Measurements from ENCODE around the gene CFAP65. TPM values are rescaled to one million over a fixed set of nuclear protein-coding genes. Genes with fewer than 3 reads are reported as not detected.

The CFAP65 gene
- total RNA-seq, 1 experiment from 2014 or later: 0.33 TPM

GRCh38 chr2:218999021-218999880, 42.1 kb downstream of the CFAP65 start:
- intact Hi-C loops (cut with micrococcal nuclease; ENCODE audit: unreplicated experiment): loop anchor here (2.0 to 10.0 kb wide), 2 partner anchors 32 to 156 kb away; no protein-coding TSS in a partner anchor
- peaks cover 4% of the 10 kb centered on the region; the same call in 1 of the 2 replicates for H3K4me1 ChIP-seq (ENCODE audit: control insufficient read depth, insufficient read depth, low read length)
- no peak overlapping the region for H3K27ac ChIP-seq (ENCODE audit: low read length)
- in situ Hi-C loops (cut with HindIII; ENCODE audit: low pct_unique_long_range_greater_than_20kb, low sequenced_read_pairs): no loop called here
- ChIA-PET CTCF (interaction anchor here (0.6 kb wide), 1 partner anchor 31 kb away, joined by 3 read pairs; no protein-coding TSS in a partner anchor), POLR2A (no interaction called here)
- H3K36me3 ChIP-seq (ENCODE audit: control insufficient read depth, insufficient read depth, low read length): no peaks in the 10 kb centered on the region
- DNase-seq (ENCODE audit: low read depth, low spot score): no peak
- no peak overlapping the region for H3K4me3 ChIP-seq (ENCODE audit: low read depth in 2 of 2, low read length in 2 of 2)
- no TSS peak for BruUV-seq (replicated peaks)
- ATAC-seq: no peak
- no peak for TF ChIP-seq REST (IDR thresholded peaks at IDR 0.05; ENCODE audit: insufficient read depth in 1 of 2, low read depth in 2 of 2, low read length in 1 of 2)
- TF ChIP-seq TCF7L2 (IDR thresholded peaks at IDR 0.05; ENCODE audit: low read depth, low read length): no peak
- no peak for TF ChIP-seq POLR2AphosphoS5 (IDR thresholded peaks at IDR 0.05; ENCODE audit: low read depth, low read length)
- TF ChIP-seq SIN3A (IDR thresholded peaks at IDR 0.05; ENCODE audit: borderline replicate concordance, insufficient read depth, low read depth, low read length): no peak
- no peak for TF ChIP-seq CTCF (IDR thresholded peaks at IDR 0.05)
- peaks cover 4% of the 10 kb centered on the region; the same call in 1 of the 2 replicates for H3K27me3 ChIP-seq (ENCODE audit: control insufficient read depth, insufficient read depth, low read length)
- no peaks in the 10 kb centered on the region for H3K9me3 ChIP-seq (ENCODE audit: control insufficient read depth, insufficient read depth, low read depth, low read length)

GRCh38 chr2:218998414-218999002, 42.8 kb downstream of the CFAP65 start:
- Histone ChIP-seq H3K4me1 (ENCODE audit: control insufficient read depth, insufficient read depth, low read length) (peaks cover 4% of the 10 kb centered on the region; the same call in 1 of the 2 replicates), H3K4me3 (ENCODE audit: low read depth in 2 of 2, low read length in 2 of 2) (no peak overlapping the region), H3K9me3 (ENCODE audit: control insufficient read depth, insufficient read depth, low read depth, low read length) (no peaks in the 10 kb centered on the region), H3K27me3 (ENCODE audit: control insufficient read depth, insufficient read depth, low read length) (peaks cover 4% of the 10 kb centered on the region; the same call in 1 of the 2 replicates), H3K36me3 (ENCODE audit: control insufficient read depth, insufficient read depth, low read length) (no peaks in the 10 kb centered on the region), H3K27ac (ENCODE audit: low read length) (no peak overlapping the region)
- BruUV-seq (replicated peaks): no TSS peak
- ChIA-PET POLR2A (no interaction called here), CTCF (interaction anchor here (0.6 kb wide), 1 partner anchor 30 kb away, joined by 3 read pairs; no protein-coding TSS in a partner anchor)
- in situ Hi-C loops (cut with HindIII; ENCODE audit: low pct_unique_long_range_greater_than_20kb, low sequenced_read_pairs) (no loop called here), intact Hi-C loops (cut with micrococcal nuclease; ENCODE audit: unreplicated experiment) (loop anchor here (2.0 to 10.0 kb wide), 2 partner anchors 32 to 156 kb away; no protein-coding TSS in a partner anchor)
- DNase-seq (ENCODE audit: low read depth, low spot score) (no peak), ATAC-seq (no peak)
- TF ChIP-seq POLR2AphosphoS5 (IDR thresholded peaks at IDR 0.05; ENCODE audit: low read depth, low read length) (no peak), REST (IDR thresholded peaks at IDR 0.05; ENCODE audit: insufficient read depth in 1 of 2, low read depth in 2 of 2, low read length in 1 of 2) (no peak), TCF7L2 (IDR thresholded peaks at IDR 0.05; ENCODE audit: low read depth, low read length) (no peak), SIN3A (IDR thresholded peaks at IDR 0.05; ENCODE audit: borderline replicate concordance, insufficient read depth, low read depth, low read length) (no peak), CTCF (IDR thresholded peaks at IDR 0.05) (no peak)

Data from Panc1 (cell line).